IPS-20b (cell line): ENCODE measurements around the gene GNB1L.

Experiments used
- H3K27ac ChIP-seq: one replicate; pipeline ENCODE4 v1.5.1; 2013; ENCODE audit warnings: low read length
- H3K27me3 ChIP-seq: 2 replicates; pipeline ENCODE4 v1.6.1; 2013; ENCODE audit warnings: mild to moderate bottlenecking, low read length, inconsistent platforms; ENCODE audit not compliant: insufficient read depth
- H3K36me3 ChIP-seq: 2 replicates; pipeline ENCODE4 v1.6.1; 2013; ENCODE audit warnings: low read depth, mild to moderate bottlenecking, inconsistent platforms, low read length, moderate library complexity; ENCODE audit not compliant: insufficient read depth
- H3K4me1 ChIP-seq: 2 replicates; pipeline ENCODE4 v1.6.1; 2013; ENCODE audit warnings: mild to moderate bottlenecking, control low read depth, inconsistent platforms, low read length, moderate library complexity; ENCODE audit not compliant: insufficient read depth
- H3K4me3 ChIP-seq: 2 replicates; pipeline ENCODE4 v1.5.1; 2013; ENCODE audit warnings: mild to moderate bottlenecking, low read length, inconsistent platforms
- H3K9ac ChIP-seq: 2 replicates; pipeline ENCODE4 v1.6.1; 2013; ENCODE audit warnings: low read depth, mild to moderate bottlenecking, inconsistent platforms, low read length, moderate library complexity
- H3K9me3 ChIP-seq: 2 replicates; pipeline ENCODE4 v1.6.1; 2013; ENCODE audit warnings: mild to moderate bottlenecking, low read depth, low read length, inconsistent platforms; ENCODE audit not compliant: insufficient read depth

Gene GNB1L

GRCh38 chr22:19879246-19879570, 24.5 kb upstream of the GNB1L start:
- H3K4me3 ChIP-seq = no peak overlapping the region

GRCh38 chr22:19878461-19879245, 24.0 kb upstream of the GNB1L start:
- no peaks in the 10 kb centered on the region for H3K36me3 ChIP-seq
- H3K9ac ChIP-seq = no peak overlapping the region
- peaks cover 20% of the 10 kb centered on the region for H3K4me1 ChIP-seq
- no peaks in the 10 kb centered on the region for H3K27me3 ChIP-seq
- no peak overlapping the region for H3K27ac ChIP-seq
- H3K9me3 ChIP-seq = no peaks in the 10 kb centered on the region
- no peak overlapping the region for H3K4me3 ChIP-seq

More at GRCh38 chr22:19879246-19879570, 24.5 kb upstream of the GNB1L start:
- Histone ChIP-seq H3K27me3 (no peaks in the 10 kb centered on the region), H3K27ac (no peak overlapping the region), H3K4me1 (peaks cover 20% of the 10 kb centered on the region), H3K36me3 (no peaks in the 10 kb centered on the region), H3K9me3 (no peaks in the 10 kb centered on the region), H3K9ac (no peak overlapping the region)

GRCh38 chr22:19877626-19878339, 23.1 kb upstream of the GNB1L start:
- no peak overlapping the region for H3K4me3 ChIP-seq
- H3K9me3 ChIP-seq = no peaks in the 10 kb centered on the region
- no peak overlapping the region for H3K27ac ChIP-seq
- no peaks in the 10 kb centered on the region for H3K36me3 ChIP-seq
- no peaks in the 10 kb centered on the region for H3K27me3 ChIP-seq
- H3K9ac ChIP-seq = no peak overlapping the region
- peaks cover 20% of the 10 kb centered on the region for H3K4me1 ChIP-seq

GRCh38 chr22:19876941-19877625, 22.4 kb upstream of the GNB1L start:
- H3K4me3 ChIP-seq = no peak overlapping the region
- no peaks in the 10 kb centered on the region for H3K36me3 ChIP-seq
- H3K4me1 ChIP-seq = peaks cover 16% of the 10 kb centered on the region
- H3K27me3 ChIP-seq = no peaks in the 10 kb centered on the region
- H3K9me3 ChIP-seq = no peaks in the 10 kb centered on the region
- no peak overlapping the region for H3K27ac ChIP-seq
- no peak overlapping the region for H3K9ac ChIP-seq

- H3K27me3 ChIP-seq = no peaks in the 10 kb centered on the region
- no peak overlapping the region for H3K4me3 ChIP-seq
- H3K4me1 ChIP-seq = peaks cover 9% of the 10 kb centered on the region
- no peaks in the 10 kb centered on the region for H3K9me3 ChIP-seq
- H3K36me3 ChIP-seq = no peaks in the 10 kb centered on the region
- H3K9ac ChIP-seq = no peak overlapping the region
- H3K27ac ChIP-seq = no peak overlapping the region
Observed at GRCh38 chr22:19876314-19876940, 21.8 kb upstream of the GNB1L start.

GRCh38 chr22:19875531-19876313, 21.0 kb upstream of the GNB1L start:
- H3K27me3 ChIP-seq = no peaks in the 10 kb centered on the region
- no peak overlapping the region for H3K27ac ChIP-seq
- H3K4me1 ChIP-seq = peaks cover 5% of the 10 kb centered on the region
- H3K9me3 ChIP-seq = no peaks in the 10 kb centered on the region
- H3K4me3 ChIP-seq = no peak overlapping the region
- H3K9ac ChIP-seq = no peak overlapping the region
- no peaks in the 10 kb centered on the region for H3K36me3 ChIP-seq

GRCh38 chr22:19875061-19875530, 20.4 kb upstream of the GNB1L start:
- H3K9me3 ChIP-seq = no peaks in the 10 kb centered on the region
- H3K4me1 ChIP-seq = no peaks in the 10 kb centered on the region
- no peak overlapping the region for H3K4me3 ChIP-seq
- H3K27me3 ChIP-seq = no peaks in the 10 kb centered on the region
- H3K27ac ChIP-seq = no peak overlapping the region
- H3K9ac ChIP-seq = no peak overlapping the region
- H3K36me3 ChIP-seq = no peaks in the 10 kb centered on the region

GRCh38 chr22:19874307-19875060, 19.8 kb upstream of the GNB1L start:
- no peaks in the 10 kb centered on the region for H3K27me3 ChIP-seq
- no peaks in the 10 kb centered on the region; the same call in 1 of the 2 replicates for H3K4me1 ChIP-seq
- no peak overlapping the region for H3K4me3 ChIP-seq
- no peak overlapping the region for H3K27ac ChIP-seq
- no peaks in the 10 kb centered on the region for H3K9me3 ChIP-seq
- no peaks in the 10 kb centered on the region for H3K36me3 ChIP-seq
- H3K9ac ChIP-seq = no peak overlapping the region

GRCh38 chr22:19873960-19874306, 19.3 kb upstream of the GNB1L start:
- H3K9ac ChIP-seq = no peak overlapping the region
- H3K4me3 ChIP-seq = no peak overlapping the region
- H3K27ac ChIP-seq = no peak overlapping the region
- no peaks in the 10 kb centered on the region for H3K9me3 ChIP-seq
- no peaks in the 10 kb centered on the region for H3K27me3 ChIP-seq
- no peaks in the 10 kb centered on the region for H3K36me3 ChIP-seq
- H3K4me1 ChIP-seq = no peaks in the 10 kb centered on the region; the same call in 1 of the 2 replicates

GRCh38 chr22:19873138-19873959, 18.7 kb upstream of the GNB1L start:
- H3K4me1 ChIP-seq = peaks cover 5% of the 10 kb centered on the region; the same call in 1 of the 2 replicates
- H3K27me3 ChIP-seq = no peaks in the 10 kb centered on the region
- H3K36me3 ChIP-seq = no peaks in the 10 kb centered on the region
- H3K4me3 ChIP-seq = no peak overlapping the region
- H3K27ac ChIP-seq = no peak overlapping the region
- H3K9me3 ChIP-seq = no peaks in the 10 kb centered on the region
- H3K9ac ChIP-seq = no peak overlapping the region
